ENCODE data around the gene SLC6A19. TPM values are rescaled to one million over a fixed set of nuclear protein-coding genes. Genes with fewer than 3 reads are reported as not detected.
"Not testable (repeated sequence)": the region's sequence is repeated elsewhere in the genome, so short reads cannot be mapped to it uniquely, and the experiment has no call there.

The SLC6A19 gene
- polyA plus RNA-seq, 1 donor = not detected

GRCh38 chr5:1245905-1246576 lies 44.6 kb downstream of the SLC6A19 start:
- no peak for DNase-seq

- peak; percentile 67 for DNase-seq
Measured at GRCh38 chr5:1246711-1247431, 45.5 kb downstream of the SLC6A19 start.

DNA sequence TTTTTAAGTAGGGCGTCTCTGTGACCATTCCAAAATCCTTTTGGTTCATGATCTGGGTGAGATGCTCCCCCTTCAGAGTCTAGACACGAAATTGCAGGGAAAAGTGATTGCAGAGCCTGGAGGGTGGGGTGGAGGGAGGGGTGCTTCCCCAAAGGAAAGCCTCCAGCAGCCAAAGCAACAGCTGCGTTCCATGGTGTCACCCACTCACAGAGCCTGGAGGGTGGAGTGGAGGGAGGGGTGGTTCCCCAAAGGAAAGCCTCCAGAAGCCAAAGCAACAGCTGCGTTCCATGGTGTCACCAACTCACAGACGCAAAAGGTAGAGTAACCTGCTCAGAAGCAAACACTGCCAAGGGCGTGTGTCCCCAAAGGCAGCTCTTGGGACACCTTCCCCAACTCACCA lies 46.4 kb downstream of the SLC6A19 start:
- no peak for DNase-seq

DNA sequence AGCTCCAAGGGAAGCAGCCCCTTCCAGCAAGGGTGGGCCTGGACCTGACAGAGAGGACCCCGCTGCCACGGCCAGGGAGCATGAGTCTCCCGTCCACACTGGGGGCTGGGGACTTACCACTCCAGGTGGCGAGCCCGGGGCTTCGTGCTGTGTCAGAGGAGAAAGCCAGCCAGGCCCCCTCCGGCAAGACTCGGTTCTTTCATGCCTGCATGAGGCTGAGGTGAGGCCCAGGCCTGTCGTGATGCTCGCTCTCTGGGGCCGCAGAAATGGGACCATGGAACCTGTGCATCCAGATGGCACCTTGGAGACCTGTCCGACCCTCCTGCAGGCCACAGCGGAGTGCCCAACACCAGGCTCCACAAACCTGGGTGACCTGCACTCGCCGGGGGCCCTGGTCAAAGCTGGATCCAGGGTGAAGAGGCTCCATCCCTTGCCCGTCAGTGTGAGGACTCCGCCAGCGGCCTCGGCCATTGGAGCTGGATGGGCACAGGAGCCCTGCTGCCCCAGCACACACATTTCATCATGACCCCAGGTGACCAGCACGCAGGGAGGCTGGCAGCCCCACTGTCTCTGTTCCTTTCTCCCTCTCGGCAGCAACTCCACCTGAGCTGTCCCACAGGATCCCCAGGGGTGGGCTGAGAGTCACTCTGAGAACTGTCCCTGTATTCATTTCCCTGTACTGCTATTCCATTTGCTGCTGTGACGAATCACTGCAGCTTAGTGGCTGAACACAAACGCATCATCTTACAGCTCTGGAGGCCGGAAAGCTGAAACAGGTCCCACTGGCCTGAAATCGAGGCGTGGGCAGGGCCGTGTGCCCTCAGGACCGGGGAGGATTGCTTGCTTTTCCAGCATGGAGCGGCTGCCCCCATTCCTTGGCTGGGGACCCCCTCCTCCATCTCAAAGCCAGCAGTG lies 48.2 kb downstream of the SLC6A19 start:
- no peak for DNase-seq

GRCh38 chr5:1251678-1252580 lies 50.5 kb downstream of the SLC6A19 start:
- no peak for DNase-seq

- no peak for DNase-seq
Measured at GRCh38 chr5:1252681-1253080, 51.3 kb downstream of the SLC6A19 start.

GRCh38 chr5:1253456-1254105 lies 52.2 kb downstream of the SLC6A19 start:
- DNase-seq = no peak

DNA sequence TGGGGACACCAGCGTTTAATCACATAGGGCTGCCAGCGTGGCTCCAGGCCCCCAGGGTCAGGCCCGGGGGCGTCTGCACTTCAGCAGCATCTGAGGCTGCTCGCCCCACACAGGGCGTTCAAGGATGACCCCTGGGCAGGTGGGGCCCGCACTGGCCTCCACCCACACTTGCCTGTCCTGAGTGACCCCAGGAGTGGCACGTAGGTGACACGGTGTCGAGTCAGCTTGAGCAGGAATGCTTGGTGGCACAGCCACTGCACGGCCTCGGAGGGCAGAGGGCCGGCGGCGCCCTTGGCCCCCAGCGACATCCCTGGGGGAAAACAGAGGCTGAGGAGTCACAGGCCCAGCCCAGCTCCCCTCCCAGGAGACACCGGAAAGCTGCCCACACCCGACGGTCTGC lies 52.8 kb downstream of the SLC6A19 start:
- no peak for DNase-seq

DNA sequence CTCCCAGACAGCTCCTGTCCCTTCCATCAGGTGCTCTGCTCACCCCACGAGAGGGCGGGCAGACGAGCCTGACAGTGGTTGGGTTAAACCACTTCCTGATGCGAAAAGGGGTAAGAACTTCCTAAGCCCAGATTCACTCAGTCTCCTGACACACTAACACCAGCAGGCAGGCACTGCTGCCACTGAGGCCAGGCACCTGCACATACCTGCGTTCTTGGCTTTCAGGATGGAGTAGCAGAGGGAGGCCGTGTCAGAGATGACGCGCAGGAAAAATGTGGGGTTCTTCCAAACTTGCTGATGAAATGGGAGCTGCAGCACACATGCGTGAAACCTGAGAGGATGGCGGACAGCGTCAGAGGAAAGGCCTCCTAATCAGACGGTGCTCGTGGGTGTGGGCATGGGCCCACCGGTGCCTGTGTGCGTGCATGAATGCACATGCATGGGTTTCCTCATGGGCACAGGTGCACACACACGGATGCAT lies 53.7 kb downstream of the SLC6A19 start:
- DNase-seq = no peak

DNA sequence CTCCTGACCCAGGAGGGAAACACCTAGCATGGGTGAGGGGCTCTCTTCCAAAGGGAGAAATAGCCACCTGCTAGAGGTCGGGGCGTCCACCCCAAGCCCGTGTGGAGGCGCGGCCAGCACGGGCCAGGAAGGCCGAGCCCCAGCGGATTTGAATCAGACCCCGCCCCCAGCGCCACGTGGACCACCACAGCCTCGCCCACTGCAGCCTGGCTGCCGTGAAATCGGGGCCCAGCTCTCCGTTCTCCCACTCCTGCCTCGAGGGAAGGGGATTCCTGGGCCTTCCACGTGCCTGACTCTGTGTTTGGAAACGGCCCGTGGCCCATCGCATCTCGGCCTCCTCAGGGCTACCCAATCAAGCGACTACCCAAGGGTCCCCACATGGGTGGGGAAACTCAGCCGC lies 55.4 kb downstream of the SLC6A19 start:
- DNase-seq = no peak

- DNase-seq = no peak
Measured at GRCh38 chr5:1257363-1257762, 56.0 kb downstream of the SLC6A19 start.

GRCh38 chr5:1257841-1258240 lies 56.4 kb downstream of the SLC6A19 start:
- no peak for DNase-seq

DNA sequence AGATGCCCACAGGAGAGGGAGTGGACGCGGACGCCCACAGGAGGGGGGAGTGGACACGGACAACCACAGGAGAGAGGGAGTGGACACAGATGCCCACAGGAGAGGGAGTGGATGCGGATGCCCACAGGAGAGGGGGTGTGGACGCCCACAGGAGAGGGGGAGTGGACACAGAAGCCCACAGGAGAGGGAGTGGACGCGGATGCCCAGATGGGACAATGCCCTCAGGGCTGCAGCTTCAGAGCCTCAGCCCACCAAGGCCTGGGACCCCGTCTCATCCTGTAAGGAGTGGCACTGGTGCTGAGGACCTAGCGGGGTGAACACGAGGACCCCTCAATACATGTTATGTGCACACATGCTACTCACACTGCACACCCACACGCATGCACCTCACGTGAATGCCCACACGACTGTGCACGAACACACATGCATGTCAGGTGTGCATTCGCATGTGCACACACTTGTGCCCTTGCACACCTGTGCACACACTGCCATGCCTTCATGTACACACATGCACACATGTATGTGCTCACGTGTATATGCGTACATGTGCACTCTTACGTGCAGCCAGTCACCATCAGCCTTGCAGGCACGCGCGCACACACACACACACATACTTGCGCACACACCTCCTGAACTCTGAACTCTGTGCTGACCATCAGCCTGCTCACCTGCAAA lies 58.5 kb downstream of the SLC6A19 start:
- DNase-seq = no peak

GRCh38 chr5:1261643-1262042 lies 60.2 kb downstream of the SLC6A19 start:
- DNase-seq = no peak

GRCh38 chr5:1262381-1262780 lies 61.0 kb downstream of the SLC6A19 start:
- no peak for DNase-seq

GRCh38 chr5:1264211-1264610 lies 62.8 kb downstream of the SLC6A19 start:
- DNase-seq = no peak

DNA sequence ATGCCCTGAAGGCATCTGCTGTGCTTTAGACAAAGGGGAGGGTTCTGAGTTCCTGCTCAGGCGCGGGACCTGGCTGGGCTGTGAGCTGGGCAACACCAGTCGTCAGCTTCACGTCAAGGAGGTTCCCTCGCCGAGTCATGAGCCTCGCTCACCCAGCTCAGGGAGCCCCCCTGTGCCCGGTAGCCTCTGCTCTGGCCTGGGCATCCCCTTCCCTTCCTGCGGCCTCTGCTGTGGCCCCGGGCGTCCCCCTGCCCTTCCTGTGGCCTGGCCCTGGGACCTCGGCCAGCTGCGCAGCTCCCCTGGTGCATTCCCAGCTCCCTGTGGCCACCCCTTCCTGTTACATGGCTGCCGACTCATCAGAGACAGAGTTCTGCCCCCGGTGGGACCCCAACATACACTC lies 63.6 kb downstream of the SLC6A19 start:
- DNase-seq = no peak

GRCh38 chr5:1265461-1266455 lies 64.4 kb downstream of the SLC6A19 start:
- DNase-seq = no peak

- DNase-seq = no peak
Measured at GRCh38 chr5:1266791-1267190, 65.4 kb downstream of the SLC6A19 start.

- DNase-seq = not testable (repeated sequence)
Measured at GRCh38 chr5:1267464-1267863, 66.1 kb downstream of the SLC6A19 start.

Measured in hindlimb muscle (tissue), 1 donor.